HepG2 (cell line): Measurements from ENCODE around the gene TLE1. TPM values are rescaled to one million over a fixed set of nuclear protein-coding genes. Genes with fewer than 3 reads are reported as not detected.

ENCODE experiments used
- ATAC-seq: fragments of 200-7000 bp; cut with Tn5 transposase; 3 replicates; pipeline ENCODE4 v1.9.1; 2020; ENCODE audit warnings: mild to moderate bottlenecking, moderate library complexity
- BruUV-seq: library from RNA; stranded (reverse); fragments of 400-500 nt; replicated peaks from 2 replicates; lab custom pipeline; 2021; lab: Mats Ljungman, UMichigan
- CTCF ChIA-PET: fragments of 300-600 bp; formaldehyde crosslinking; extraction: SDS; loops from one replicate; lab custom pipeline; 2021; ENCODE audit warnings: low total read pairs, inconsistent platforms, low intra/inter-chr PET ratio; lab: Yijun Ruan, JAX
- POLR2A ChIA-PET: fragments of 350-600 bp; sonication (Branson Sonifier 250); formaldehyde crosslinking; loops from one replicate; lab custom pipeline; 2020; ENCODE audit warnings: antibody characterized with exemption, inconsistent platforms; lab: Yijun Ruan, JAX
- DNase-seq: peaks from one replicate; pipeline ENCODE4 v3.0.0-alpha.2; 2015; ENCODE audit warnings: low spot score
- FAIRE-seq: peaks from 3 replicates; lab custom pipeline; 2011; peaks lifted over from hg19 to GRCh38; lab: Jason Lieb, UNC
- H2AFZ ChIP-seq: one replicate; pipeline ENCODE4 v1.6.1; 2011; ENCODE audit warnings: low read length, inconsistent platforms
- H3K27ac ChIP-seq: fragments of 300-600 bp; 3 replicates; pipeline ENCODE4 v1.8.0; 2011; ENCODE audit warnings: mixed run types, mild to moderate bottlenecking, mixed read lengths, low read length, inconsistent platforms; ENCODE audit not compliant: insufficient read depth; ENCODE audit errors: extremely low read length
- H3K27me3 ChIP-seq, 2 experiments: fragments of 200-600 bp in 1 of 2; 2 replicates in 1 of 2; 3 replicates in 1 of 2; pipeline versions ENCODE4 v1.6.0 to v1.8.0; 2011; ENCODE audit warnings: low read length in 2 of 2, mild to moderate bottlenecking in 2 of 2, moderate library complexity in 2 of 2, inconsistent platforms in 1 of 2; ENCODE audit not compliant: insufficient read depth in 2 of 2, control insufficient read depth in 1 of 2
- H3K36me3 ChIP-seq, 2 experiments: fragments of 200-600 bp in 1 of 2; replicated peaks in 1 of 2; 2 replicates in 1 of 2; 3 replicates in 1 of 2; pipeline versions ENCODE4 v1.5.1 to v1.8.0; 2011; ENCODE audit warnings: low read length in 2 of 2, inconsistent platforms in 1 of 2; ENCODE audit not compliant: insufficient read depth in 2 of 2, control insufficient read depth in 1 of 2
- H3K4me1 ChIP-seq: 2 replicates; pipeline ENCODE4 v1.5.1; 2012; ENCODE audit warnings: low read length, inconsistent platforms; ENCODE audit not compliant: insufficient read depth
- H3K4me2 ChIP-seq: 2 replicates; pipeline ENCODE4 v1.6.0; 2011; ENCODE audit warnings: low read depth, low read length, inconsistent platforms
- H3K4me3 ChIP-seq, 3 experiments: fragments of 200-600 bp in 1 of 3; sonication (generic), shearing (Covaris generic) in 1 of 3; replicated peaks in 1 of 3; 2 replicates each; pipeline ENCODE4 v1.5.1; 2011 to 2016; ENCODE audit warnings: low read length in 3 of 3, inconsistent platforms in 2 of 3, low read depth in 2 of 3, mild to moderate bottlenecking in 2 of 3, control low read depth in 1 of 3, mixed read lengths in 1 of 3; ENCODE audit not compliant: insufficient read depth in 1 of 3
- H3K79me2 ChIP-seq: one replicate; pipeline ENCODE4 v1.6.1; 2011; ENCODE audit warnings: low read length, inconsistent platforms; ENCODE audit not compliant: insufficient read depth
- H3K9ac ChIP-seq: 2 replicates; pipeline ENCODE4 v1.6.0; 2011; ENCODE audit warnings: mild to moderate bottlenecking, low read depth, low read length, inconsistent platforms; ENCODE audit not compliant: insufficient read depth
- H3K9me3 ChIP-seq: 2 replicates; pipeline ENCODE4 v1.5.1; 2012; ENCODE audit warnings: mild to moderate bottlenecking, low read length
- H4K20me1 ChIP-seq: 2 replicates; pipeline ENCODE4 v1.6.0; 2011; ENCODE audit warnings: inconsistent platforms, mild to moderate bottlenecking, low read length, moderate library complexity; ENCODE audit not compliant: insufficient read depth
- BRCA1 ChIP-seq: sonication (generic); formaldehyde crosslinking; IDR thresholded peaks from 2 replicates; pipeline ENCODE4 v1.4.0; 2020; ENCODE audit warnings: missing genetic modification reagents
- HOMEZ ChIP-seq: IDR thresholded peaks from 2 replicates; pipeline ENCODE4 v1.6.1; 2016; ENCODE audit warnings: low read depth
- PLRG1 ChIP-seq: fragments of 450-650 bp; conservative IDR thresholded peaks from 2 replicates; pipeline ENCODE4 v1.6.1; 2016
- RNF2 ChIP-seq: fragments of 450-650 bp; conservative IDR thresholded peaks from 2 replicates; pipeline ENCODE4 v1.6.1; 2016; ENCODE audit warnings: low read depth
- SNAPC2 ChIP-seq: sonication (generic); formaldehyde crosslinking; IDR thresholded peaks from 2 replicates; pipeline ENCODE4 v1.8.1; 2022; ENCODE audit warnings: mild to moderate bottlenecking, missing genetic modification reagents
- SRY ChIP-seq: sonication (generic); formaldehyde crosslinking; IDR thresholded peaks from 2 replicates; pipeline ENCODE4 v1.8.0; 2022; ENCODE audit warnings: mild to moderate bottlenecking, missing genetic modification reagents
- ZNF432 ChIP-seq: sonication (generic); formaldehyde crosslinking; IDR thresholded peaks from 2 replicates; pipeline ENCODE4 v1.5.0; 2020; ENCODE audit warnings: missing genetic modification reagents, mild to moderate bottlenecking, borderline replicate concordance
- ZNF550 ChIP-seq: sonication (generic); formaldehyde crosslinking; IDR thresholded peaks from 2 replicates; pipeline ENCODE4 v1.4.0; 2020; ENCODE audit warnings: mild to moderate bottlenecking, missing genetic modification reagents, borderline replicate concordance
- ZNF740 ChIP-seq: sonication (generic); formaldehyde crosslinking; IDR thresholded peaks from 2 replicates; pipeline ENCODE4 v1.4.0; 2020; ENCODE audit warnings: missing genetic modification reagents
- ZNF792 ChIP-seq: IDR thresholded peaks from 2 replicates; pipeline ENCODE4 v1.6.1; 2016
- ZNF891 ChIP-seq: sonication (generic); formaldehyde crosslinking; IDR thresholded peaks from 2 replicates; pipeline ENCODE4 v1.5.0; 2020; ENCODE audit warnings: mild to moderate bottlenecking, missing genetic modification reagents
- WGBS: methylation state at CpG from one replicate; pipeline ENCODE4 v1.1.6; 2017; ENCODE audit warnings: low lambda C conversion rate; 5-methylcytosine and 5-hydroxymethylcytosine counted together
- in situ Hi-C: cut with HindIII; loops from 2 replicates; pipeline ENCODE4 v1.10.0; 2017; ENCODE audit warnings: low pct_unique_long_range_greater_than_20kb; ENCODE audit not compliant: extremely low pct_ligation_motif_present
- intact Hi-C: fragments of 100-400 bp; cut with micrococcal nuclease; formaldehyde crosslinking; loops from one replicate; pipeline ENCODE4 v1.10.0; 2022; ENCODE audit not compliant: unreplicated experiment
- polyA plus RNA-seq, 8 experiments: library from polyadenylated mRNA; depleted of rRNA in 3 of 8; stranded (reverse) in 7 of 8; unstranded in 1 of 8; fragments of >200 nt; fragmentation: Illumina TruSeq in 4 of 8; extraction: Trizol in 4 of 8; gene quantifications; 2 replicates each; pipeline versions ENCODE4 v1.2.1 to v1.2.3, GENCODE V29; 2011 to 2016; ENCODE audit warnings: low read depth in 4 of 8, missing spikeins in 1 of 8, mixed read lengths in 1 of 8; ENCODE audit not compliant: insufficient read depth in 1 of 8
- total RNA-seq, 5 experiments: library from RNA; depleted of rRNA; stranded (reverse); fragments of >200 nt; fragmentation: Illumina TruSeq; extraction: Trizol; gene quantifications; 2 replicates each; pipeline ENCODE4 v1.2.3, GENCODE V29; 2016; ENCODE audit warnings: low read depth in 1 of 5

The TLE1 gene
- total and polyA plus RNA-seq, 2 of the 13 experiments (the other 11 are each of a cell fraction or from before 2014, with no cell fraction given): 35.9 to 109 TPM

GRCh38 chr9:81627481-81627880, 61.9 kb downstream of the TLE1 start:
- Histone ChIP-seq H4K20me1 (no peaks in the 10 kb centered on the region), H3K27me3 (no peaks in the 10 kb centered on the region), H3K36me3 (peaks cover 5 to 29% of the 10 kb centered on the region in 2 experiments), H3K79me2 (peaks cover 6% of the 10 kb centered on the region), H3K4me1 (peaks cover 54% of the 10 kb centered on the region), H3K9me3 (no peaks in the 10 kb centered on the region), H3K4me2 (no peak overlapping the region), H3K4me3 (no peak overlapping the region), H3K9ac (no peak overlapping the region), H2AFZ (no peak overlapping the region), H3K27ac (no peak overlapping the region)
- DNase-seq: no peak
- no TSS peak for BruUV-seq
- CTCF ChIA-PET: no interaction called here
- FAIRE-seq: no peak
- ATAC-seq: no peak
- intact Hi-C loops (no loop called here), in situ Hi-C loops (no loop called here)
- POLR2A ChIA-PET: no interaction called here
- 98% methylated on average over 3 of the region's 3 CpGs for WGBS
- TF ChIP-seq ZNF432 (CRISPR knock-in tag): no peak
- no peak for TF ChIP-seq RNF2
- no peak for TF ChIP-seq PLRG1
- TF ChIP-seq SRY: no peak
- TF ChIP-seq ZNF792 (CRISPR knock-in tag): no peak
- TF ChIP-seq SNAPC2 (CRISPR knock-in tag): no peak
- TF ChIP-seq ZNF740 (CRISPR knock-in tag): no peak
- TF ChIP-seq ZNF550 (CRISPR knock-in tag): no peak
- TF ChIP-seq BRCA1 (CRISPR knock-in tag): no peak
- TF ChIP-seq ZNF891: no peak
- no peak for TF ChIP-seq HOMEZ
